Gastroesophageal sphincter (tissue), 4 donors: Measurements from ENCODE around the gene NANOG. TPM values are rescaled to one million over a fixed set of nuclear protein-coding genes. Genes with fewer than 3 reads are reported as not detected.
"Not testable (repeated sequence)": the region's sequence is repeated elsewhere in the genome, so short reads cannot be mapped to it uniquely, and the experiment has no call there.

Source experiments
- ATAC-seq: fragments of 150-250 bp; one replicate; pipeline ENCODE4 v1.9.1; 2016; ENCODE audit warnings: mild to moderate bottlenecking, moderate library complexity
- H3K27ac ChIP-seq, 4 donors: fragments of 200-600 bp; sonication (generic) in 3 of 4; 1 replicate in 3 of 4; 2 replicates in 1 of 4; pipeline ENCODE4 v1.5.1; 2016 to 2019
- H3K27me3 ChIP-seq: fragments of 200-600 bp; sonication (generic); one replicate; pipeline ENCODE4 v1.5.1; 2019
- H3K36me3 ChIP-seq, 2 donors: fragments of 200-600 bp; sonication (generic); one replicate each; pipeline ENCODE4 v1.5.1; 2019; ENCODE audit warnings: control low read depth in 1 of 2
- H3K4me1 ChIP-seq, 3 donors: fragments of 200-600 bp; sonication (generic); 1 replicate in 2 of 3; 2 replicates in 1 of 3; pipeline ENCODE4 v1.5.1; 2016 to 2019; ENCODE audit warnings: control low read depth in 2 of 3
- H3K4me3 ChIP-seq, 2 donors: fragments of 200-600 bp; sonication (generic); one replicate each; pipeline ENCODE4 v1.5.1; 2019; ENCODE audit warnings: mild to moderate bottlenecking in 1 of 2, moderate library complexity in 1 of 2
- H3K9me3 ChIP-seq, 3 donors: fragments of 200-600 bp; sonication (generic); one replicate each; pipeline ENCODE4 v1.5.1; 2017 to 2019; ENCODE audit warnings: control low read depth in 2 of 3
- CTCF ChIP-seq, 4 experiments: fragments of 200-600 bp in 2 of 4; fragments of 450-650 bp in 2 of 4; sonication (generic) in 1 of 4; IDR thresholded peaks; one replicate each; pipeline ENCODE4 v1.5.1; 2017 to 2019; ENCODE audit warnings: antibody characterized with exemption in 4 of 4, mild to moderate bottlenecking in 2 of 4, moderate library complexity in 2 of 4
- EP300 ChIP-seq: sonication (generic); formaldehyde crosslinking; IDR thresholded peaks from one replicate; pipeline ENCODE4 v1.6.1; 2017; ENCODE audit warnings: antibody characterized with exemption, mild to moderate bottlenecking
- POLR2A ChIP-seq, 2 donors: fragments of 450-650 bp; IDR thresholded peaks; one replicate each; pipeline ENCODE4 v1.6.1; 2017; ENCODE audit warnings: antibody characterized with exemption in 2 of 2, mild to moderate bottlenecking in 2 of 2, moderate library complexity in 1 of 2
- POLR2AphosphoS5 ChIP-seq: sonication (generic); formaldehyde crosslinking; IDR thresholded peaks from one replicate; pipeline ENCODE4 v1.6.1; 2017; ENCODE audit warnings: antibody characterized with exemption
- WGBS, 2 donors: methylation state at CpG; one replicate each; pipeline ENCODE4 v1.1.5; 2018; ENCODE audit warnings: low coverage in 1 of 2; 5-methylcytosine and 5-hydroxymethylcytosine counted together
- total RNA-seq, 4 donors: library from RNA; depleted of rRNA; stranded (reverse); fragments of >200 nt; gene quantifications; one replicate each; pipeline ENCODE4 v1.1.0, GENCODE V29; 2016

Gene NANOG
- 1 to 10 TPM in 1 of 4 donors, under 1 TPM in 2, not detected in 1; 0.08 to 2.3 (median 0.47) TPM for total RNA-seq

GRCh38 chr12:7788884-7789528 lies at the start of gene NANOG:
TSS of gene NANOG (plus strand) at chr12:7789402. CDS start at chr12:7789615, 213 bp downstream.
- not testable (repeated sequence) for H3K4me1 ChIP-seq, H3K4me3 ChIP-seq, H3K27ac ChIP-seq, H3K9me3 ChIP-seq, H3K36me3 ChIP-seq, ATAC-seq
- peaks cover 32% of the 10 kb centered on the region for H3K27me3 ChIP-seq
- WGBS, 2 donors, result 43 to 63% methylated on average over 4 to 10 of the region's 13 CpGs

GRCh38 chr12:7747246-7747645 lies 42.0 kb upstream of the NANOG start, which contains the start of gene CLEC4C:
TSS of gene CLEC4C (minus strand) at chr12:7747375. CDS start at chr12:7747348, 27 bp downstream.
- H3K9me3 ChIP-seq, result peaks cover 0 to 9% (median 0%) of the 10 kb centered on the region in 3 donors
- no peaks in the 10 kb centered on the region for H3K4me1 ChIP-seq
- no peaks in the 10 kb centered on the region for H3K36me3 ChIP-seq
- 63 to 77% methylated on average over 4 to 5 of the region's 5 CpGs for WGBS, 2 donors
- ATAC-seq, result no peak
- H3K4me3 ChIP-seq, result no peak within 1 kb of the TSS
- TF ChIP-seq POLR2AphosphoS5 (no peak), CTCF (IDR thresholded peaks at IDR 0.05) (no peak), POLR2A (IDR thresholded peaks at IDR 0.05) (no peak), EP300 (no peak)
- H3K27me3 ChIP-seq, result no peaks in the 10 kb centered on the region
- no peak within 1 kb of the TSS for H3K27ac ChIP-seq

GRCh38 chr12:7748852-7749251 lies 40.4 kb upstream of the NANOG start:
- no peak overlapping the region for H3K4me3 ChIP-seq
- 21% methylated on average over 4 of the region's 4 CpGs; no CpG with 5 or more reads in 1 of the 2 donors for WGBS, 2 donors
- TF ChIP-seq CTCF (IDR thresholded peaks at IDR 0.05) (no peak), POLR2A (IDR thresholded peaks at IDR 0.05) (no peak), POLR2AphosphoS5 (no peak), EP300 (no peak)
- peaks cover 0 to 6% (median 0%) of the 10 kb centered on the region in 3 donors for H3K9me3 ChIP-seq
- no peaks in the 10 kb centered on the region for H3K27me3 ChIP-seq
- H3K4me1 ChIP-seq, result no peaks in the 10 kb centered on the region
- no peak for ATAC-seq
- no peak overlapping the region for H3K27ac ChIP-seq
- H3K36me3 ChIP-seq, result no peaks in the 10 kb centered on the region

- Histone ChIP-seq H3K27ac (no peak overlapping the region), H3K4me1 (no peaks in the 10 kb centered on the region), H3K4me3 (no peak overlapping the region), H3K27me3 (no peaks in the 10 kb centered on the region), H3K9me3 (peaks cover 0 to 5% (median 0%) of the 10 kb centered on the region in 3 donors), H3K36me3 (no peaks in the 10 kb centered on the region)
- 78 to 84% methylated on average over 6 of the region's 8 CpGs for WGBS, 2 donors
- no peak for ATAC-seq
- no peak for TF ChIP-seq POLR2AphosphoS5
- TF ChIP-seq CTCF (IDR thresholded peaks at IDR 0.05), result no peak
- TF ChIP-seq EP300, result no peak
These were observed 39.8 kb upstream of the NANOG start for GRCh38 chr12:7749442-7749841.

- H3K36me3 ChIP-seq, result no peaks in the 10 kb centered on the region
- H3K4me3 ChIP-seq, result no peak overlapping the region
- H3K4me1 ChIP-seq, result no peaks in the 10 kb centered on the region
- 80 to 90% methylated on average over 3 to 6 of the region's 6 CpGs for WGBS, 2 donors
- no peak for ATAC-seq
- H3K27ac ChIP-seq, result no peak overlapping the region
- TF ChIP-seq EP300 (no peak), POLR2A (IDR thresholded peaks at IDR 0.05) (no peak), POLR2AphosphoS5 (no peak)
- H3K9me3 ChIP-seq, result peaks cover 0 to 5% (median 0%) of the 10 kb centered on the region in 3 donors
- H3K27me3 ChIP-seq, result no peaks in the 10 kb centered on the region
These were observed 38.9 kb upstream of the NANOG start for GRCh38 chr12:7750350-7750749.

- Histone ChIP-seq H3K36me3 (no peaks in the 10 kb centered on the region), H3K27ac (no peak overlapping the region), H3K4me1 (no peaks in the 10 kb centered on the region), H3K4me3 (no peak overlapping the region), H3K9me3 (peaks cover 0 to 2% (median 0%) of the 10 kb centered on the region in 3 donors), H3K27me3 (peaks cover 9% of the 10 kb centered on the region)
- 84% methylated on average over 14 to 20 of the region's 20 CpGs for WGBS, 2 donors
- TF ChIP-seq POLR2A (IDR thresholded peaks at IDR 0.05) (no peak), CTCF (IDR thresholded peaks at IDR 0.05) (no peak), EP300 (no peak), POLR2AphosphoS5 (no peak)
- ATAC-seq, result no peak
These were observed 37.8 kb upstream of the NANOG start for GRCh38 chr12:7751394-7751793.

- H3K4me1 ChIP-seq, H3K9me3 ChIP-seq, H3K36me3 ChIP-seq, H3K4me3 ChIP-seq, H3K27ac ChIP-seq, ATAC-seq: not testable (repeated sequence)
- 64 to 77% methylated on average over 5 to 6 of the region's 48 CpGs for WGBS, 2 donors
- H3K27me3 ChIP-seq, result peaks cover 12% of the 10 kb centered on the region
These were observed 37.0 kb upstream of the NANOG start for GRCh38 chr12:7751941-7752922.

GRCh38 chr12:7755668-7756067 lies 33.5 kb upstream of the NANOG start:
- H3K27ac ChIP-seq, H3K36me3 ChIP-seq, H3K9me3 ChIP-seq, ATAC-seq, H3K4me3 ChIP-seq, H3K4me1 ChIP-seq: not testable (repeated sequence)
- WGBS, 2 donors, result 82 to 93% methylated on average over 5 to 7 of the region's 9 CpGs
- H3K27me3 ChIP-seq, result peaks cover 12% of the 10 kb centered on the region
